HL-60 (cell line): ENCODE measurements around the gene RTN3.

Experiments used
- DNase-seq, 2 experiments: peaks; one replicate each; pipeline ENCODE4 v3.0.0-alpha.2; 2010 to 2020; ENCODE audit warnings: low read depth in 1 of 2, low spot score in 1 of 2
- H3K27ac ChIP-seq: fragments of 250-450 bp; sonication (Bioruptor Pico); replicated peaks from 2 replicates; pipeline ENCODE4 v1.5.1; 2020; ENCODE audit warnings: mild to moderate bottlenecking, moderate library complexity
- H3K27me3 ChIP-seq: fragments of 250-450 bp; sonication (Bioruptor Pico); 2 replicates; pipeline ENCODE4 v1.5.1; 2021; ENCODE audit warnings: mild to moderate bottlenecking, moderate library complexity; ENCODE audit not compliant: insufficient read depth, poor library complexity, severe bottlenecking
- H3K4me3 ChIP-seq: replicated peaks from 2 replicates; pipeline ENCODE4 v1.5.1; 2011; ENCODE audit warnings: mild to moderate bottlenecking, control low read depth, low read length; ENCODE audit not compliant: insufficient read depth
- GABPA ChIP-seq: IDR thresholded peaks from 2 replicates; pipeline ENCODE4 v1.6.1; 2012; ENCODE audit warnings: low read depth
- POLR2AphosphoS5 ChIP-seq: IDR thresholded peaks from 2 replicates; pipeline ENCODE4 v1.6.1; 2012; ENCODE audit warnings: low read depth
- SPI1 ChIP-seq: IDR thresholded peaks from 2 replicates; pipeline ENCODE4 v1.6.1; 2012; ENCODE audit warnings: low read depth, mild to moderate bottlenecking, borderline replicate concordance
- TF ChIP-seq, protein P1 (sequence below): IDR thresholded peaks from 2 replicates; pipeline ENCODE4 v1.6.1; 2012; ENCODE audit warnings: low read depth; ENCODE audit not compliant: insufficient replicate concordance
- TF ChIP-seq, protein P2 (sequence below): IDR thresholded peaks from one replicate; pipeline ENCODE4 v1.5.1; 2011; ENCODE audit warnings: low read length, control low read depth, inconsistent platforms; ENCODE audit not compliant: insufficient read depth

Gene RTN3

GRCh38 chr11:63667995-63668795 lies 13.1 kb upstream of the RTN3 start:
- no peaks in the 10 kb centered on the region for H3K27me3 ChIP-seq
- H3K27ac ChIP-seq, result no peak overlapping the region
- no peak overlapping the region for H3K4me3 ChIP-seq
- no peak for DNase-seq
- TF ChIP-seq POLR2AphosphoS5, result no peak
- no peak for TF ChIP-seq GABPA
- TF ChIP-seq, protein P1, sequence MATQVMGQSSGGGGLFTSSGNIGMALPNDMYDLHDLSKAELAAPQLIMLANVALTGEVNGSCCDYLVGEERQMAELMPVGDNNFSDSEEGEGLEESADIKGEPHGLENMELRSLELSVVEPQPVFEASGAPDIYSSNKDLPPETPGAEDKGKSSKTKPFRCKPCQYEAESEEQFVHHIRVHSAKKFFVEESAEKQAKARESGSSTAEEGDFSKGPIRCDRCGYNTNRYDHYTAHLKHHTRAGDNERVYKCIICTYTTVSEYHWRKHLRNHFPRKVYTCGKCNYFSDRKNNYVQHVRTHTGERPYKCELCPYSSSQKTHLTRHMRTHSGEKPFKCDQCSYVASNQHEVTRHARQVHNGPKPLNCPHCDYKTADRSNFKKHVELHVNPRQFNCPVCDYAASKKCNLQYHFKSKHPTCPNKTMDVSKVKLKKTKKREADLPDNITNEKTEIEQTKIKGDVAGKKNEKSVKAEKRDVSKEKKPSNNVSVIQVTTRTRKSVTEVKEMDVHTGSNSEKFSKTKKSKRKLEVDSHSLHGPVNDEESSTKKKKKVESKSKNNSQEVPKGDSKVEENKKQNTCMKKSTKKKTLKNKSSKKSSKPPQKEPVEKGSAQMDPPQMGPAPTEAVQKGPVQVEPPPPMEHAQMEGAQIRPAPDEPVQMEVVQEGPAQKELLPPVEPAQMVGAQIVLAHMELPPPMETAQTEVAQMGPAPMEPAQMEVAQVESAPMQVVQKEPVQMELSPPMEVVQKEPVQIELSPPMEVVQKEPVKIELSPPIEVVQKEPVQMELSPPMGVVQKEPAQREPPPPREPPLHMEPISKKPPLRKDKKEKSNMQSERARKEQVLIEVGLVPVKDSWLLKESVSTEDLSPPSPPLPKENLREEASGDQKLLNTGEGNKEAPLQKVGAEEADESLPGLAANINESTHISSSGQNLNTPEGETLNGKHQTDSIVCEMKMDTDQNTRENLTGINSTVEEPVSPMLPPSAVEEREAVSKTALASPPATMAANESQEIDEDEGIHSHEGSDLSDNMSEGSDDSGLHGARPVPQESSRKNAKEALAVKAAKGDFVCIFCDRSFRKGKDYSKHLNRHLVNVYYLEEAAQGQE, result no peak
- no peak for TF ChIP-seq SPI1
- TF ChIP-seq, protein P2, sequence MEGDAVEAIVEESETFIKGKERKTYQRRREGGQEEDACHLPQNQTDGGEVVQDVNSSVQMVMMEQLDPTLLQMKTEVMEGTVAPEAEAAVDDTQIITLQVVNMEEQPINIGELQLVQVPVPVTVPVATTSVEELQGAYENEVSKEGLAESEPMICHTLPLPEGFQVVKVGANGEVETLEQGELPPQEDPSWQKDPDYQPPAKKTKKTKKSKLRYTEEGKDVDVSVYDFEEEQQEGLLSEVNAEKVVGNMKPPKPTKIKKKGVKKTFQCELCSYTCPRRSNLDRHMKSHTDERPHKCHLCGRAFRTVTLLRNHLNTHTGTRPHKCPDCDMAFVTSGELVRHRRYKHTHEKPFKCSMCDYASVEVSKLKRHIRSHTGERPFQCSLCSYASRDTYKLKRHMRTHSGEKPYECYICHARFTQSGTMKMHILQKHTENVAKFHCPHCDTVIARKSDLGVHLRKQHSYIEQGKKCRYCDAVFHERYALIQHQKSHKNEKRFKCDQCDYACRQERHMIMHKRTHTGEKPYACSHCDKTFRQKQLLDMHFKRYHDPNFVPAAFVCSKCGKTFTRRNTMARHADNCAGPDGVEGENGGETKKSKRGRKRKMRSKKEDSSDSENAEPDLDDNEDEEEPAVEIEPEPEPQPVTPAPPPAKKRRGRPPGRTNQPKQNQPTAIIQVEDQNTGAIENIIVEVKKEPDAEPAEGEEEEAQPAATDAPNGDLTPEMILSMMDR, result no peak

GRCh38 chr11:63670096-63670432 lies 11.2 kb upstream of the RTN3 start:
- DNase-seq, result no peak
- no peaks in the 10 kb centered on the region for H3K27me3 ChIP-seq
- H3K27ac ChIP-seq, result peak overlapping the region; percentile 91
- H3K4me3 ChIP-seq, result peak overlapping the region; percentile 69
- TF ChIP-seq SPI1 (no peak), GABPA (no peak), POLR2AphosphoS5 (no peak)
- TF ChIP-seq, protein P1, result no peak
- TF ChIP-seq, protein P2, result no peak

DNA sequence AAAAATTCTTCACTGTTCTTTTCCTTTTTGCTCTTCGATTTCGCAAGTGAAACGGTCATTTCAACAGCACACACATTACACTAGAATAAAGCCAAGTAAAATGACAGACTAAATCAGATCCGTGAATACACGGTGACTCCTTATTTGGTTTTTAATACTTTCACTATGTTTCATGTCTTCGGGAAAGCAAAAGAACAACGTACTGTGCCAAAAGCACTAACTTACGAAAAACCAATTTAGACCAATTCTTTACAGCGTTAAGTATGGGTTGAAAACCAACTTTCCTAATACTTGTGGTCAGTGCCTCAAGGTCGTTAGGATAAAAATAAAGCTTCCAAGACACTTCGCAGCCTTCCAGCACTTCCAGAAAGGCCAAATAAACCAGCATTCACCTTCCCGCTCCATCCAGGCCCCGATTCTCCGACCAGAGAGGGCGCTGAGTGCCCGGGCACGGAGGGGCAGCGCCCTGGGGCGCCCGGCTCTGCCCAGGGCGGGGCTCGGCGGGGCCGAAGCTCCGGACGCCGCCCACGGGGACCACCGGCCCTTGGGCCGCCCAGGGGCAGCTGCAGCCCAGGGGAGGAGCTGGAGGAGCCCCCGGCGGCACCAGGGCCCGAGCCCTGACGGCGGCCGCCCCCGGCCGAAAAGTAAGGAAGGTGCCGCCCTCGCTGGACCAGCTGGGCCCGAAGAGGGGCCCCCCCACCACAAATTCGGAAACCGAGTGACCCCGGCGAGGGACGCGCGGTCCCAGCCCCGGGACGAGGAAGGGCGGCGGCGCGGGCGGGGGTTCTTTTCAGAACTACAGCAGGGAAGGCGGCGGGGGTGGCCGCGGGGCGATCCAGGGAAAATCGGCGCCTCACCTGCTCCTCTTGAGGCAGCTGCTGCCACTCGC lies 10.6 kb upstream of the RTN3 start:
- Histone ChIP-seq H3K4me3 (peak overlapping the region; percentile 69), H3K27ac (peak overlapping the region; percentile 91), H3K27me3 (no peaks in the 10 kb centered on the region)
- TF ChIP-seq, protein P2, result peak; percentile 16
- TF ChIP-seq SPI1, result no peak
- TF ChIP-seq POLR2AphosphoS5, result no peak
- TF ChIP-seq, protein P1, result no peak
- no peak for TF ChIP-seq GABPA
- peak in 1 of 2 experiments; percentile 63 for DNase-seq
